Stimulated activated CD8-positive, alpha-beta memory T cell treated with anti-CD3 and anti-CD28 coated beads, Interleukin-12 subunit alpha, Interleukin-12 subunit beta, amount 100 ng/mL, for 1 hour (primary cell): ENCODE measurements around the gene PRSS36.
"Not testable (repeated sequence)": the region's sequence is repeated elsewhere in the genome, so short reads cannot be mapped to it uniquely, and the experiment has no call there.

Experiments
- DNase-seq: peaks from one replicate; pipeline ENCODE4 v3.0.0-alpha.2; 2020; ENCODE audit warnings: low read depth

PRSS36 gene

GRCh38 chr16:31183432-31184428, 33.9 kb upstream of the PRSS36 start:
- no peak for DNase-seq

DNA sequence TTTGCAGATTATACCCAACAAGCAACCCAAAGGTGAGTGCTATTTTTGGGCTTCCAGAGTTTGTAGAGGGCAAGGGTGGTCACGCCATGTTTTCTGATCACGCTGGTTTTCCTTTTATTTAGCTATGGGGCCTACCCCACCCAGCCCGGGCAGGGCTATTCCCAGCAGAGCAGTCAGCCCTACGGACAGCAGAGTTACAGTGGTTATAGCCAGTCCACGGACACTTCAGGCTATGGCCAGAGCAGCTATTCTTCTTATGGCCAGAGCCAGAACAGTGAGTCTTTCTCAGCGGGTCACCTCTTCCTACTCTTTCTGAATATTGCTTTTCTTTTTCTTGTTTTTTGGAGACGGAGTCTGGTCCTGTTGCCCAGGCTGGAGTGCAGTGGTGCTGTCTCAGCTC, 32.5 kb upstream of the PRSS36 start:
- DNase-seq = no peak

GRCh38 chr16:31181102-31181830, 31.4 kb upstream of the PRSS36 start:
- no peak for DNase-seq

- DNase-seq = peak; percentile 88
These were observed 30.0 kb upstream of the PRSS36 start, which contains the start of gene FUS for GRCh38 chr16:31179747-31180459. Gene FUS (plus strand): TSS chr16:31180139. CDS start chr16:31180215, 76 bp downstream.

GRCh38 chr16:31179219-31179746, 29.4 kb upstream of the PRSS36 start:
- no peak for DNase-seq

DNA sequence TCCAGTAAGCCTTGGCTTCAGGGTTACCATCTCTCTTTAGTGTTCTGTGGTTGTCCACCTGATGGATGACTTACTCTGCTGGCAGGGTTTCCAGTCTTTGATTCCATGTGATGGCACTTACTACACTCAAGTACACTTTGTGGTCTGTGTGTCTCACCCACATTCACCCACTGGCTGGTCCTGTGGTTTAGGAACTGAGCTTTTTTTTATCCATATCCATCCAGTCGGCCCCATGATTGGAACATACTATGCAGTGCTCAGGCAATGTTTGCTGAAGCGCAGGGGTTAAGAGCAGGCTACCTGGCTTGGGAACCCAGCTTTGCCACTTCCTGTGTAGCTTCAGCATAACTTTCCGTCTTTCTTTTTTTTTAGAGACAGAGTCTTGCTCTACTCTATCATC, 27.3 kb upstream of the PRSS36 start:
- peak; percentile 26 for DNase-seq

- DNase-seq = not testable (repeated sequence)
These were observed 20.2 kb upstream of the PRSS36 start for GRCh38 chr16:31170048-31170447.

GRCh38 chr16:31168848-31169247, 19.0 kb upstream of the PRSS36 start:
- no peak for DNase-seq

- no peak for DNase-seq
These were observed 17.4 kb upstream of the PRSS36 start for GRCh38 chr16:31167315-31167714.

GRCh38 chr16:31157136-31157535, 7.3 kb upstream of the PRSS36 start:
- DNase-seq = no peak

DNA sequence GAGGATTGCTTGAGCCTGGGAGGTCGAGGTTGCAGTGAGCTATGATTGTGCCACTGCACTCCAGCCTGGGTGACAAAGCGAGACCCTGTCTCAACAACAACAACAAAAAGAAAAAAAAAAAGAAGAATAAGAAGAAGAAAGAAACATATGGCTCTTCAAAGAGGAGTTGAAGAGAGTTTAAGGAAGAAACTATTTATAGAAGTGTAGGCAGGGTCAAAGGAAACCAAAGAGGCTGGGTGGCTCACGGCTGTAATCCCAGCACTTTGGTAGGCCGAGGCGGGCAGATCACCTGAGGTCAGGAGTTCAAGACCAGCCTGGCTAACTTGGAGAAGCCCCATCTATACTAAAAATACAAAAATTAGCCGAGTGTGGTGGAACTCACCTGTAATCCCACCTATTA, 1.1 kb upstream of the PRSS36 start:
- DNase-seq = not testable (repeated sequence)

GRCh38 chr16:31149332-31149731, 534 bp downstream of the PRSS36 start:
- no peak for DNase-seq

DNA sequence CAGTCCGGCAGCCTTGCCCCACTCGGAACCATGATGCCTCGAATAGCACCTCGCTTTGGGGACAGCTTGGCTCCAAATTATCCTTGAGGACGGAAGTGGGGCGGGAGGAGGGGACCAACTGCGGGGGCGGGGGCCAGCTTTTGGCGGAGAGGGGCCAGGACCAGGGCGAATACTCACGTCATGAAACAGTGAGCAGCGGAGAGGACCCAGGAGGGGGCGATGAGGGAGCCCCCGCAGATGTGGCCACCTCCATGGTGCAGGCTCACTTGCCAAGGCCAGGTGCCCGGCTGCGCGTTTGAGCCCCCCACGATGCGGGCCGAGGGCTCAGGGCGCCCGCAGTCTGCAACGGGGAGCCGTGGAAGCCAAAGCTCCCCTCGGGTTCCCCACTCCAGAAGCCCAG, 970 bp downstream of the PRSS36 start:
- DNase-seq = no peak

DNA sequence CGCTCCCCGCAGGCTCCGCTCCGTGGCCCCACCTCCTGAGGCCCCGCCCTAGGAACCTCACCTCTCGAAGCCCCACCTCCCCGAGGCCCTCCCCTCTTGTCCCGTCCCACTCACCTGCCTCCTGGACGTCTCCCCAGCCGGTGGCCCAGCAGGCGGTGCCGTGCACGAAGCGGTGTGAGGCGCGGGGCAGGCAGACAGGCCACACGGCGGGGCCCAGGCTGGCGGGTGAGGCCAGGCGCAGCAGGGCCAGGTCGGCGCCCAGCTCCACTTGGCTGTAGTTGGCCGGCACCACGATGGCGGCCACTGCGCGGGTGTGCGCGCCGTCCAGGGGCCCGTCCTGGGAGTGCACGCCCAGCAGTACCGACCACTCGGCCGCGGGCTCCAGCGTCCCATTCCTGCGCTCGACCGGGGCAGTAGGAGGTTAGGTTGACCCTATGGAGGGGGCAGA, 1.6 kb downstream of the PRSS36 start:
- no peak for DNase-seq

DNA sequence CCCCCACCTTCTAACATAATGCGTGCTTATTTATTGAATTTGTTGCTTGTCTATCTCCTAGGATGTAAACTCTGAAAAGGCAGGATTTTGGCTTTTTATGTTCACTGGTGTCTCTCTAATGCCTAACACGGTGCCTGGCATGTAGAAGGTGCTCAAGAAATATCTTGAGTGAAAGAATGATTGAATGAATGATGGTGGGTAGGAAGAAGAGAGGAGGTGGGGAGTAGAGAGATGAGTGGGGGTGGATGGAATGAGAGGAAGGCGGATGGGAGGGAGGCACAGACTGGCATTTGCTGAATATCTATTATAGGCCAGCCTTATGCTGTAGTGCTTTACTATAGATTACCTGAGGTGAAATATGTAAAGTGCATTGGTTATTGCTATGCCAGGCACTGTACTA, 2.3 kb downstream of the PRSS36 start:
- DNase-seq = no peak

DNA sequence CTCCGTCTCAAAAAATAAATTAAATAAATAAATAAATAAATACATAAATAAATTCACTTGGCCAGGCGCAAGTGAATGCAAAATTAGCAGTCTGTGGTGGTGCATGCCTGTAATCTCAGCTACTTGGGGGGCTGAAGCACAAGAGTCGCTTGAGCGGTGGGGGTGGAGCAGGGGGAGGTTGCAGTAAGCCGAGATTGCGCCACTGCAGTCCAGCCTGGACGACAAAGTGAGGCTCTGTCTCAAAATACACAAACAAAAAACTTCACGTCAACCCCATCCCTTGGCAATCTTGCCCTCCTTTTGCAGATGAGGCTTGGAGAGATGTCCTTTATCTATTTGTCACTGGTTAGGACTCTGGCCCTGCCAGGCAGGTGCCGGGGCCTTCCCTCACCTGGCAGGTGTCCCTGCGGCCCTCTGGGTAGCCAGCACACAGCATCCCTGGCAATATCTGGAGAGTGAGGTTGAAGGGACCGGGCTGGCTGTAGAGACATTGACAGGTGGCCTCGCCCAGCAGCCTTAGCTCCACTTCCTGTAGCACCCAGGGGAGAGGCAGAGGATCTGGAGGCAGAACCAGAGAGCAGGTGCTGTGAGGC, 4.4 kb downstream of the PRSS36 start:
- no peak for DNase-seq

GRCh38 chr16:31144418-31144817, 5.4 kb downstream of the PRSS36 start:
- not testable (repeated sequence) for DNase-seq

- DNase-seq = no peak
These were observed 6.1 kb downstream of the PRSS36 start for GRCh38 chr16:31143694-31144148.

DNA sequence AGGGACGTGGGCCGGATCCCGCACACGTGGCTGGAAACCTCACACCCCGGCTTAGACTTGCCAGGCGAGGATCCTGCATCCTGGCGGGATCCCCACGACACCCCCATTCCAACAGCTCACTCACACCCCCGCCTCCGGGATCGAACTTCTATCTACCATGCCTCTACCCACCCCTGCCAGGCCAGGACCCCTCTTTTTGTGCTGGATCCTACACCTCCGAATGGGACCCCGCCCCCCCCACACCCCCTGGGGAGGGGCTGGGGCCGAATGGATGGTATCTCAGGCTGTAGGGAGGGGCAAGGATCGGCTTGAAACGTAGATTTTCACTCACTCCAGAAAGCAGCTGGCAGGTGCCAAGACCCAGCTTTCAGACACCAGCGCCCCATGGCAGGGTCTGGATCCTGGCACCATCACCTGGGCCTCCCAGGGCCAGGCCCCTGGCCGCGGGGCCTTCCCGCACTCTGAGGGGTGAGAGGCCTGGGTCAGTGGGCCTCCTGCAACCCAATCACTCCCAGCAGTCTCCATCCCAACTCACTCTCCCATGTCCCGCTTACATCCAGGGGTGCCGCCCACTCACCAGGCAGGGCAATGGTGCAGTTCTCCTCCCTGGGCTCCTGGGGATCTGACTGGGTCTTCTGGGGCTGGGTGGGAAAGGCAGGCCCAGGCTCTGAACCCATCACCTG, 6.7 kb downstream of the PRSS36 start:
- no peak for DNase-seq

GRCh38 chr16:31142109-31143010, 7.5 kb downstream of the PRSS36 start:
- peak; percentile 92 for DNase-seq
